Measurements from ENCODE around the gene GRIK2. TPM values are rescaled to one million over a fixed set of nuclear protein-coding genes. Genes with fewer than 3 reads are reported as not detected.

Gene GRIK2
- total RNA-seq, 1 experiment from 2014 or later = 0.55 TPM

GRCh38 chr6:101458336-101458735 is 64.8 kb downstream of the GRIK2 start:
- no peaks in the 10 kb centered on the region for H3K79me2 ChIP-seq (ENCODE audit: low read length)
- no peaks in the 10 kb centered on the region for H3F3A ChIP-seq (ENCODE audit: low read length, unreplicated experiment)
- CTCF ChIA-PET = no interaction called here
- no peak for TF ChIP-seq CTCF (conservative IDR thresholded peaks at IDR 0.05; ENCODE audit: low read depth, low read length)
- no peak for TF ChIP-seq EZH2phosphoT487 (IDR thresholded peaks at IDR 0.05; ENCODE audit: borderline replicate concordance, low read length)
- no peak for TF ChIP-seq EZH2 (IDR thresholded peaks at IDR 0.05; ENCODE audit: low read length, unreplicated experiment)
- no peak overlapping the region for H3K27ac ChIP-seq (ENCODE audit: low read length)
- no peaks in the 10 kb centered on the region for H4K20me1 ChIP-seq (ENCODE audit: low read length)
- no peak overlapping the region for H3K4me3 ChIP-seq (ENCODE audit: low read length)
- no TSS peak for BruUV-seq (replicated peaks)
- H3K4me2 ChIP-seq (ENCODE audit: low read length) = no peak overlapping the region
- ATAC-seq = no peak
- no peaks in the 10 kb centered on the region for H3K4me1 ChIP-seq (ENCODE audit: insufficient read depth, low read length)
- POLR2A ChIA-PET (ENCODE audit: unreplicated experiment) = no interaction called here
- H3K9me3 ChIP-seq (ENCODE audit: low read length) = no peaks in the 10 kb centered on the region
- H3K9ac ChIP-seq (ENCODE audit: low read length) = no peak overlapping the region
- intact Hi-C loops (cut with micrococcal nuclease) = no loop called here
- no peak for DNase-seq
- no peaks in the 10 kb centered on the region for H3K36me3 ChIP-seq (ENCODE audit: low read depth, low read length)
- H2AFZ ChIP-seq (ENCODE audit: low read length) = no peak overlapping the region
- no peaks in the 10 kb centered on the region for H3K27me3 ChIP-seq (ENCODE audit: low read length)
- no peaks in the 10 kb centered on the region for H3K9me2 ChIP-seq (replicated peaks; ENCODE audit: low read length)

GRCh38 chr6:101458826-101459225 is 65.3 kb downstream of the GRIK2 start:
- TF ChIP-seq CTCF (conservative IDR thresholded peaks at IDR 0.05; ENCODE audit: low read depth, low read length) (no peak), EZH2phosphoT487 (IDR thresholded peaks at IDR 0.05; ENCODE audit: borderline replicate concordance, low read length) (no peak), EZH2 (IDR thresholded peaks at IDR 0.05; ENCODE audit: low read length, unreplicated experiment) (no peak)
- ATAC-seq (no peak), DNase-seq (no peak)
- no peak overlapping the region for H3K4me3 ChIP-seq (ENCODE audit: low read length)
- POLR2A ChIA-PET (ENCODE audit: unreplicated experiment) = no interaction called here
- H2AFZ ChIP-seq (ENCODE audit: low read length) = no peak overlapping the region
- H3K79me2 ChIP-seq (ENCODE audit: low read length) = no peaks in the 10 kb centered on the region
- H3K9ac ChIP-seq (ENCODE audit: low read length) = no peak overlapping the region
- no peaks in the 10 kb centered on the region for H3K9me3 ChIP-seq (ENCODE audit: low read length)
- H3K4me2 ChIP-seq (ENCODE audit: low read length) = no peak overlapping the region
- intact Hi-C loops (cut with micrococcal nuclease) = no loop called here
- no peaks in the 10 kb centered on the region for H3K36me3 ChIP-seq (ENCODE audit: low read depth, low read length)
- no peaks in the 10 kb centered on the region for H3K4me1 ChIP-seq (ENCODE audit: insufficient read depth, low read length)
- no peak overlapping the region for H3K27ac ChIP-seq (ENCODE audit: low read length)
- no peaks in the 10 kb centered on the region for H3K9me2 ChIP-seq (replicated peaks; ENCODE audit: low read length)
- BruUV-seq (replicated peaks) = no TSS peak
- H4K20me1 ChIP-seq (ENCODE audit: low read length) = no peaks in the 10 kb centered on the region
- no peaks in the 10 kb centered on the region for H3K27me3 ChIP-seq (ENCODE audit: low read length)
- CTCF ChIA-PET = no interaction called here
- H3F3A ChIP-seq (ENCODE audit: low read length, unreplicated experiment) = no peaks in the 10 kb centered on the region

GRCh38 chr6:101462576-101462975 is 69.1 kb downstream of the GRIK2 start:
- no peaks in the 10 kb centered on the region for H4K20me1 ChIP-seq (ENCODE audit: low read length)
- no peak for TF ChIP-seq CTCF (conservative IDR thresholded peaks at IDR 0.05; ENCODE audit: low read depth, low read length)
- TF ChIP-seq EZH2phosphoT487 (IDR thresholded peaks at IDR 0.05; ENCODE audit: borderline replicate concordance, low read length) = no peak
- TF ChIP-seq EZH2 (IDR thresholded peaks at IDR 0.05; ENCODE audit: low read length, unreplicated experiment) = no peak
- no TSS peak for BruUV-seq (replicated peaks)
- ATAC-seq (no peak), DNase-seq (peak; percentile 1)
- ChIA-PET POLR2A (ENCODE audit: unreplicated experiment) (no interaction called here), CTCF (no interaction called here)
- H3K9me2 ChIP-seq (replicated peaks; ENCODE audit: low read length) = no peaks in the 10 kb centered on the region
- H2AFZ ChIP-seq (ENCODE audit: low read length) = no peak overlapping the region
- no peaks in the 10 kb centered on the region for H3K36me3 ChIP-seq (ENCODE audit: low read depth, low read length)
- H3K27ac ChIP-seq (ENCODE audit: low read length) = no peak overlapping the region
- no peaks in the 10 kb centered on the region for H3K4me1 ChIP-seq (ENCODE audit: insufficient read depth, low read length)
- H3F3A ChIP-seq (ENCODE audit: low read length, unreplicated experiment) = no peaks in the 10 kb centered on the region
- intact Hi-C loops (cut with micrococcal nuclease) = no loop called here
- no peak overlapping the region for H3K4me2 ChIP-seq (ENCODE audit: low read length)
- no peak overlapping the region for H3K4me3 ChIP-seq (ENCODE audit: low read length)
- H3K79me2 ChIP-seq (ENCODE audit: low read length) = no peaks in the 10 kb centered on the region
- H3K9me3 ChIP-seq (ENCODE audit: low read length) = no peaks in the 10 kb centered on the region
- no peak overlapping the region for H3K9ac ChIP-seq (ENCODE audit: low read length)
- no peaks in the 10 kb centered on the region for H3K27me3 ChIP-seq (ENCODE audit: low read length)
